Neural crest cell (in vitro differentiated cells): ENCODE results near the gene FSD2. TPM values are rescaled to one million over a fixed set of nuclear protein-coding genes. Genes with fewer than 3 reads are reported as not detected.
A peak's percentile ranks its signal among the peaks of the same experiment; 100 is the strongest.

Source experiments
- DNase-seq: peaks from one replicate; pipeline ENCODE4 v3.0.0; 2021; ENCODE audit warnings: low read depth, mixed read lengths, low spot score
- H3K27ac Mint-ChIP-seq: one replicate; pipeline ENCODE4 v1.8.0; 2021; ENCODE audit warnings: mild to moderate bottlenecking, mixed read lengths; ENCODE audit not compliant: unreplicated experiment
- H3K27me3 Mint-ChIP-seq: 2 replicates; pipeline ENCODE4 v1.8.0; 2021; ENCODE audit warnings: low read depth, mild to moderate bottlenecking, mixed read lengths
- H3K36me3 Mint-ChIP-seq: 2 replicates; pipeline ENCODE4 v1.8.0; 2021; ENCODE audit warnings: low read depth, mild to moderate bottlenecking, mixed read lengths
- H3K4me1 Mint-ChIP-seq: 2 replicates; pipeline ENCODE4 v1.8.0; 2021; ENCODE audit warnings: mixed read lengths
- H3K4me3 Mint-ChIP-seq: one replicate; pipeline ENCODE4 v1.8.0; 2021; ENCODE audit warnings: mild to moderate bottlenecking, mixed read lengths
- H3K9me3 Mint-ChIP-seq: 2 replicates; pipeline ENCODE4 v1.8.0; 2021; ENCODE audit warnings: mixed read lengths
- CTCF ChIP-seq: fragments of 200-600 bp; sonication (generic); conservative IDR thresholded peaks from 2 replicates; pipeline ENCODE4 v1.5.0; 2021; ENCODE audit warnings: antibody characterized with exemption, mild to moderate bottlenecking
- total RNA-seq: library from RNA; stranded (reverse); gene quantifications from 2 replicates; pipeline ENCODE4 v1.2.1, GENCODE V29; 2021

Gene FSD2
- total RNA-seq, 1 donor from 2014 or later = not detected

GRCh38 chr15:82730022-82730530, 75.8 kb downstream of the FSD2 start:
- Mint-ChIP-seq H3K9me3 (no peaks in the 10 kb centered on the region), H3K36me3 (no peaks in the 10 kb centered on the region), H3K27me3 (peaks cover under 1% of the 10 kb centered on the region), H3K27ac (no peak overlapping the region), H3K4me1 (no peaks in the 10 kb centered on the region), H3K4me3 (no peak overlapping the region)
- TF ChIP-seq CTCF = no peak
- DNase-seq = no peak

GRCh38 chr15:82726816-82727215, 79.1 kb downstream of the FSD2 start:
- no peaks in the 10 kb centered on the region for H3K4me1 Mint-ChIP-seq
- H3K27ac Mint-ChIP-seq = no peak overlapping the region
- peaks cover 12% of the 10 kb centered on the region for H3K27me3 Mint-ChIP-seq

GRCh38 chr15:82715003-82715402, 90.9 kb downstream of the FSD2 start:
- Mint-ChIP-seq H3K36me3 (no peaks in the 10 kb centered on the region), H3K4me3 (no peak overlapping the region), H3K9me3 (no peaks in the 10 kb centered on the region), H3K4me1 (peaks cover 6% of the 10 kb centered on the region), H3K27me3 (peaks cover 38% of the 10 kb centered on the region), H3K27ac (no peak overlapping the region)
- DNase-seq = no peak
- TF ChIP-seq CTCF = no peak

More at GRCh38 chr15:82726816-82727215, 79.1 kb downstream of the FSD2 start:
- H3K4me3 Mint-ChIP-seq = no peak overlapping the region
- H3K9me3 Mint-ChIP-seq = no peaks in the 10 kb centered on the region
- no peak for TF ChIP-seq CTCF
- H3K36me3 Mint-ChIP-seq = no peaks in the 10 kb centered on the region
- DNase-seq = no peak

- Mint-ChIP-seq H3K36me3 (no peaks in the 10 kb centered on the region), H3K4me3 (peak overlapping the region; percentile 74), H3K27ac (peak overlapping the region; percentile 62), H3K4me1 (peaks cover 6% of the 10 kb centered on the region), H3K27me3 (peaks cover 29% of the 10 kb centered on the region), H3K9me3 (no peaks in the 10 kb centered on the region)
- TF ChIP-seq CTCF = no peak
- no peak for DNase-seq
Observed at GRCh38 chr15:82714016-82714415, 91.9 kb downstream of the FSD2 start.

- TF ChIP-seq CTCF = no peak
- Mint-ChIP-seq H3K27ac (no peak overlapping the region), H3K36me3 (no peaks in the 10 kb centered on the region), H3K9me3 (no peaks in the 10 kb centered on the region), H3K4me3 (peak overlapping the region; percentile 67), H3K27me3 (peaks cover 17% of the 10 kb centered on the region), H3K4me1 (peaks cover 6% of the 10 kb centered on the region)
- no peak for DNase-seq
Observed at GRCh38 chr15:82712036-82712435, 93.8 kb downstream of the FSD2 start.
